Mesodermal cell (in vitro differentiated cells): Measurements from ENCODE around the gene RFTN1.

ENCODE experiments used
- H3K27ac ChIP-seq: 2 replicates; pipeline ENCODE4 v1.7.0; 2013; ENCODE audit warnings: mild to moderate bottlenecking, low read depth, low read length, moderate library complexity; ENCODE audit not compliant: severe bottlenecking
- H3K36me3 ChIP-seq: 2 replicates; pipeline ENCODE4 v1.7.1; 2013; ENCODE audit warnings: mild to moderate bottlenecking, low read length, moderate library complexity; ENCODE audit not compliant: control insufficient read depth, insufficient read depth
- H3K4me1 ChIP-seq: one replicate; pipeline ENCODE4 v1.7.1; 2013; ENCODE audit warnings: mild to moderate bottlenecking, low read length; ENCODE audit not compliant: insufficient read depth, control insufficient read depth, poor library complexity, severe bottlenecking
- H3K4me3 ChIP-seq: 2 replicates; pipeline ENCODE4 v1.7.0; 2013; ENCODE audit warnings: low read length, control low read depth, mild to moderate bottlenecking; ENCODE audit not compliant: insufficient read depth, poor library complexity, severe bottlenecking; ENCODE audit errors: extremely low read depth
- H3K9me3 ChIP-seq: 2 replicates; pipeline ENCODE4 v1.7.1; 2013; ENCODE audit warnings: mild to moderate bottlenecking, low read length, moderate library complexity; ENCODE audit not compliant: control insufficient read depth
- WGBS, 2 experiments: methylation state at CpG; one replicate each; pipeline ENCODE4 v1.1.5; 2013; ENCODE audit warnings: missing lambda C conversion rate in 2 of 2; ENCODE audit not compliant: insufficient coverage in 2 of 2; 5-methylcytosine and 5-hydroxymethylcytosine counted together

RFTN1 gene

GRCh38 chr3:16294844-16295243, 218.7 kb downstream of the RFTN1 start:
- Histone ChIP-seq H3K4me3 (no peak overlapping the region), H3K4me1 (no peaks in the 10 kb centered on the region), H3K9me3 (peaks cover 5% of the 10 kb centered on the region), H3K27ac (no peak overlapping the region), H3K36me3 (peaks cover 46% of the 10 kb centered on the region)
- WGBS, 2 experiments, result 90% methylated on average over 4 of the region's 5 CpGs; no CpG with 5 or more reads in 1 of the 2 experiments

- Histone ChIP-seq H3K4me3 (no peak overlapping the region), H3K4me1 (no peaks in the 10 kb centered on the region), H3K9me3 (peaks cover 5% of the 10 kb centered on the region), H3K36me3 (peaks cover 45% of the 10 kb centered on the region), H3K27ac (no peak overlapping the region)
- 80 to 100% methylated on average over 1 of the region's 2 CpGs for WGBS, 2 experiments
These were observed 222.7 kb downstream of the RFTN1 start for GRCh38 chr3:16290827-16291196.

GRCh38 chr3:16290007-16290826, 223.3 kb downstream of the RFTN1 start:
- 50% methylated on average over 1 of the region's 3 CpGs; no CpG with 5 or more reads in 1 of the 2 experiments for WGBS, 2 experiments
- Histone ChIP-seq H3K9me3 (peaks cover 5% of the 10 kb centered on the region), H3K4me1 (no peaks in the 10 kb centered on the region), H3K27ac (no peak overlapping the region), H3K4me3 (no peak overlapping the region), H3K36me3 (peaks cover 40% of the 10 kb centered on the region)

- Histone ChIP-seq H3K36me3 (peaks cover 34% of the 10 kb centered on the region), H3K27ac (no peak overlapping the region), H3K9me3 (peaks cover 5% of the 10 kb centered on the region), H3K4me1 (no peaks in the 10 kb centered on the region), H3K4me3 (no peak overlapping the region)
- no CpG with 5 or more reads among the region's 2 CpGs for WGBS, 2 experiments
These were observed 224.2 kb downstream of the RFTN1 start for GRCh38 chr3:16289144-16289889.

GRCh38 chr3:16288664-16289063, 224.8 kb downstream of the RFTN1 start:
- WGBS, 2 experiments, result 86% methylated on average over 1 of the region's 1 CpG; no CpG with 5 or more reads in 1 of the 2 experiments

GRCh38 chr3:16286751-16287543, 226.6 kb downstream of the RFTN1 start:
- Histone ChIP-seq H3K27ac (no peak overlapping the region), H3K4me1 (no peaks in the 10 kb centered on the region), H3K4me3 (no peak overlapping the region), H3K9me3 (no peaks in the 10 kb centered on the region), H3K36me3 (peaks cover 43% of the 10 kb centered on the region)
- WGBS, 2 experiments, result 87 to 92% methylated on average over 2 of the region's 6 CpGs

More at GRCh38 chr3:16288664-16289063, 224.8 kb downstream of the RFTN1 start:
- peaks cover 5% of the 10 kb centered on the region for H3K9me3 ChIP-seq
- H3K36me3 ChIP-seq, result peaks cover 33% of the 10 kb centered on the region
- no peak overlapping the region for H3K4me3 ChIP-seq
- no peaks in the 10 kb centered on the region for H3K4me1 ChIP-seq
- H3K27ac ChIP-seq, result no peak overlapping the region

GRCh38 chr3:16286161-16286560, 227.3 kb downstream of the RFTN1 start:
- Histone ChIP-seq H3K4me1 (no peaks in the 10 kb centered on the region), H3K9me3 (no peaks in the 10 kb centered on the region), H3K4me3 (no peak overlapping the region), H3K36me3 (peaks cover 44% of the 10 kb centered on the region), H3K27ac (no peak overlapping the region)
- WGBS, 2 experiments, result 93 to 100% methylated on average over 3 of the region's 3 CpGs

- H3K27ac ChIP-seq, result no peak overlapping the region
- H3K4me1 ChIP-seq, result no peaks in the 10 kb centered on the region
- no peak overlapping the region for H3K4me3 ChIP-seq
- no peaks in the 10 kb centered on the region for H3K9me3 ChIP-seq
- WGBS, 2 experiments, result 92 to 100% methylated on average over 1 of the region's 1 CpG
- H3K36me3 ChIP-seq, result peaks cover 44% of the 10 kb centered on the region
These were observed 228.9 kb downstream of the RFTN1 start for GRCh38 chr3:16284633-16285032.

GRCh38 chr3:16280671-16281070, 232.8 kb downstream of the RFTN1 start:
- no peak overlapping the region for H3K4me3 ChIP-seq
- H3K27ac ChIP-seq, result no peak overlapping the region
- H3K9me3 ChIP-seq, result no peaks in the 10 kb centered on the region
- H3K4me1 ChIP-seq, result no peaks in the 10 kb centered on the region
- no CpG with 5 or more reads among the region's 2 CpGs for WGBS, 2 experiments
- peaks cover 32% of the 10 kb centered on the region for H3K36me3 ChIP-seq

- no peaks in the 10 kb centered on the region for H3K9me3 ChIP-seq
- no peak overlapping the region for H3K4me3 ChIP-seq
- 95 to 100% methylated on average over 3 of the region's 3 CpGs for WGBS, 2 experiments
- H3K27ac ChIP-seq, result no peak overlapping the region
- H3K36me3 ChIP-seq, result peaks cover 38% of the 10 kb centered on the region
- H3K4me1 ChIP-seq, result no peaks in the 10 kb centered on the region
These were observed 234.3 kb downstream of the RFTN1 start for GRCh38 chr3:16279010-16279801.
